Kidney epithelial cell (primary cell): ENCODE data around the gene ERMAP. TPM values are rescaled to one million over a fixed set of nuclear protein-coding genes. Genes with fewer than 3 reads are reported as not detected.

Experiments used
- DNase-seq: peaks from one replicate; pipeline ENCODE4 v3.0.0-alpha.2; 2010; ENCODE audit warnings: low read depth
- H3K27me3 ChIP-seq: 2 replicates; pipeline ENCODE4 v1.6.0; 2011; ENCODE audit warnings: low read length; ENCODE audit not compliant: control insufficient read depth, insufficient read depth
- H3K36me3 ChIP-seq: 2 replicates; pipeline ENCODE4 v1.5.1; 2011; ENCODE audit warnings: low read length; ENCODE audit not compliant: control insufficient read depth, insufficient read depth
- H3K4me3 ChIP-seq: 2 replicates; pipeline ENCODE4 v1.5.1; 2011; ENCODE audit warnings: low read depth, mild to moderate bottlenecking, control low read depth, low read length
- total RNA-seq: library from RNA; depleted of rRNA; stranded (reverse); fragments of >200 nt; gene quantifications from 2 replicates; pipeline ENCODE4 v1.2.3, GENCODE V29; 2015
- TF ChIP-seq, protein P1 (sequence below): IDR thresholded peaks from 2 replicates; pipeline ENCODE4 v1.5.1; 2011; ENCODE audit warnings: mild to moderate bottlenecking, moderate library complexity, low read length, control low read depth, inconsistent platforms; ENCODE audit not compliant: insufficient read depth, poor library complexity, severe bottlenecking

ERMAP gene
- total RNA-seq, 1 donor from 2014 or later, result 8.9 TPM

GRCh38 chr1:42824481-42825035 lies 7.6 kb downstream of the ERMAP start:
- H3K27me3 ChIP-seq, result no peaks in the 10 kb centered on the region
- no peaks in the 10 kb centered on the region for H3K36me3 ChIP-seq
- H3K4me3 ChIP-seq, result no peak overlapping the region
- TF ChIP-seq, protein P1, sequence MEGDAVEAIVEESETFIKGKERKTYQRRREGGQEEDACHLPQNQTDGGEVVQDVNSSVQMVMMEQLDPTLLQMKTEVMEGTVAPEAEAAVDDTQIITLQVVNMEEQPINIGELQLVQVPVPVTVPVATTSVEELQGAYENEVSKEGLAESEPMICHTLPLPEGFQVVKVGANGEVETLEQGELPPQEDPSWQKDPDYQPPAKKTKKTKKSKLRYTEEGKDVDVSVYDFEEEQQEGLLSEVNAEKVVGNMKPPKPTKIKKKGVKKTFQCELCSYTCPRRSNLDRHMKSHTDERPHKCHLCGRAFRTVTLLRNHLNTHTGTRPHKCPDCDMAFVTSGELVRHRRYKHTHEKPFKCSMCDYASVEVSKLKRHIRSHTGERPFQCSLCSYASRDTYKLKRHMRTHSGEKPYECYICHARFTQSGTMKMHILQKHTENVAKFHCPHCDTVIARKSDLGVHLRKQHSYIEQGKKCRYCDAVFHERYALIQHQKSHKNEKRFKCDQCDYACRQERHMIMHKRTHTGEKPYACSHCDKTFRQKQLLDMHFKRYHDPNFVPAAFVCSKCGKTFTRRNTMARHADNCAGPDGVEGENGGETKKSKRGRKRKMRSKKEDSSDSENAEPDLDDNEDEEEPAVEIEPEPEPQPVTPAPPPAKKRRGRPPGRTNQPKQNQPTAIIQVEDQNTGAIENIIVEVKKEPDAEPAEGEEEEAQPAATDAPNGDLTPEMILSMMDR, result no peak
- no peak for DNase-seq

GRCh38 chr1:42825036-42825851 lies 8.3 kb downstream of the ERMAP start:
- no peak overlapping the region for H3K4me3 ChIP-seq

GRCh38 chr1:42830631-42831030 lies 13.7 kb downstream of the ERMAP start:
- TF ChIP-seq, protein P1, result no peak
- Histone ChIP-seq H3K36me3 (no peaks in the 10 kb centered on the region), H3K27me3 (no peaks in the 10 kb centered on the region), H3K4me3 (no peak overlapping the region)
- DNase-seq, result no peak

More at GRCh38 chr1:42825036-42825851, 8.3 kb downstream of the ERMAP start:
- no peaks in the 10 kb centered on the region for H3K36me3 ChIP-seq
- TF ChIP-seq, protein P1, result no peak
- no peaks in the 10 kb centered on the region for H3K27me3 ChIP-seq
- no peak for DNase-seq

DNA sequence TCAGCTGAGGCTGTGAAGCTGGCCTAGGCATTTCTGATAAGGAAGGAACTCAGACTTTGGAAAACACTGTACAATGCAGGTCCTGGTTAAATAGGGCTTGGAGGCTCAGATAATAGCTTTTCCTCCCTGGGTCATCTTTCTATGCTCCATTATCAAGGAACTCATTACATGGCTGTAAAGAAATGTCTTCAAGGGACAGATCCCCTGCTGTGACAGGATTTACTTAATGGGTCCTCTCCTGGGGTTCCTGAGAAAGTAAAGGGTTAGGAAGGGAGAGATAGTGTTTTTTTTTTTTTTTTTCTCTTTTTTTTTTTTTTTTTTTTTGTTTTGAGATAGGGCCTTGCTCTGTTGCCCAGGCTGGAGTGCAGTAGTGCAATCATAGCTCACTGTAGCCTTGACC lies 14.4 kb downstream of the ERMAP start:
- no peak for DNase-seq
- TF ChIP-seq, protein P1, result no peak
- Histone ChIP-seq H3K27me3 (no peaks in the 10 kb centered on the region), H3K4me3 (no peak overlapping the region), H3K36me3 (no peaks in the 10 kb centered on the region)

- H3K36me3 ChIP-seq, result no peaks in the 10 kb centered on the region
- H3K4me3 ChIP-seq, result no peak overlapping the region
- H3K27me3 ChIP-seq, result no peaks in the 10 kb centered on the region
- TF ChIP-seq, protein P1, result no peak
- DNase-seq, result no peak
Measured at GRCh38 chr1:42832641-42833240, 15.8 kb downstream of the ERMAP start.
